HG03342 (cell line): Measurements from ENCODE around the gene TNKS1BP1.

Experiments used
- ATAC-seq: cut with Tn5 transposase; IDR thresholded peaks from one replicate; pipeline ENCODE4 v1.9.1; 2021; ENCODE audit warnings: mild to moderate bottlenecking, moderate library complexity; ENCODE audit not compliant: unreplicated experiment

Gene TNKS1BP1

DNA sequence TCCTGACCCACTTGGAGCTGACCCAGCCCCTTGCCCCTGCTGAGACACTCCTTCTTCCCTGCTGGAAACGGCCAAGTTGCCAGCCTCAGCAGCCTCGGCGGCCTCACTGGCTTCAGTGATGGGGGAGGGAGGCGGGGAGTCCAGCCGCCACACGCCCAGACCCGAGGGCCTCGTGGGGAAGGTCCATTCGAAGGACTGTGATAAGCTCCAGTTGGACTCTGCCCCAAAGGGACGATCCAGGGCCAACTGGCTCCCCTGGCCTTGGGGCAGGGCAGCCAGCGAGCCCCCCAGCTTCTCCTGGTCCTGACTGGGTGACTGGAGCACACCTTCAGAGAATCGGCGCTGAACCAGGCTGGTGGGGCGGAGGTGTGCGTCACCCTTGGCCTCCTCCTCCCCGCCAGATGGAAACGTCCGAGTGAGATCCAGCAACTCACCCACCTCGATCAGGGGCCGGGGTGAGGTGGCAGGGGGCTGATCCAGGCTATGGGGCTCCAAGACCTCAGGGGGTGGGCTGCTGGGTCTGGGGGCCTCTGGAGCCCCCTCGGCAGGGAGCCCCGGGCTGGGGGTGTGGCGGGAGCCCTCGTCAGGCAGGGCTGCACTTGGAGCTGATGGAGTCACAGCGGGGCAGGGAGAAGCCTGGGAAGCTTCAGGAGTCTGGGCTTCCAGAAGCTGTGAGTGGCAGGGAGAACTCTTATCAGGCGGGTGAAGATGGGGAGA, 11.5 kb downstream of the TNKS1BP1 start:
- ATAC-seq, result no peak

DNA sequence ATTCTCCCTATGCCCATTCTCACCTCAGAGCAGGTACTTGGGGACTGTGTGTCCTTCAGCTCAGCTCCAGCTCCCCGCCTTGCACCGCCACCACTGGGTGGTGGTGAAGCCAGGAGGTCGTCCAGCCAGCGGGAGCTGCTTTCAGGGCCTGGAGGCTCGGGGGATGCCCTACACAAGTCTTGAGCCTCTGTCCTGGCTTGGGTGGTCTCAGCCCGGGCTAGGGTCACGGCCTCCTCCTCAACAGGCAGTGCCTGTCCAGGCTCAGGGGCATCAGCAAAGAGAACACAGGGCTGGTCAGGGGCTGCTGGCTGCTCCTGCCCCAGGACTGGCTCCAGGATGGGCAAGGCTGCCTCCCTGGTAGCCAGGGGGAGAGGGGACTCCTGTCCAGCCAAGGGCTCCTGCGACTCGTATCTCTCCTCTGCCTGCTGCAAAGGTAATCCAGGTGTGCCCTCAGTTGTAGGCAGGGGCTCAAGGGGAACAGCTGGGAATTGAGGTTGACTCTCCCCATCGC, 12.2 kb downstream of the TNKS1BP1 start:
- no peak for ATAC-seq

GRCh38 chr11:57311109-57311936, 13.4 kb downstream of the TNKS1BP1 start:
- peak; percentile 94 for ATAC-seq

GRCh38 chr11:57310630-57311086, 14.1 kb downstream of the TNKS1BP1 start:
- ATAC-seq, result no peak

DNA sequence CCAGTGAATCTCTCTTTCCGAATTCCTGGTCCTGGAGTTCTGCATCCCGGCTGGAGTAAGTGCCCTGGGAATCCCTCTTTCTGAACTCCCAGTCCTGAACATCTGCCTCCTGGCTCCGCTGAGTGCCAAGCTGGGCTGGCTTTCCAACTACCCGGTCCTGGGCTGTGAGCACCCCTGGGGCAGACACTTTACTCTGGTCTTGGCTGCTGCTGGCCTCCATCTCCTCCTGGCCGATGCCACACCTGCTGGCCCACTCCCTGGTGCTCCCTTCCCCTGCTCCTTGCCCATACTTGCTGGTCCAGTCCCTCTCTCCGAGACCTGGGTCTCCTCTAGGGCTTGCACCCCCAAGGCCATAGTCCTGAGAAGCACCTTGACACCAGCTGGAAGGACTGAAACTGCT, 14.7 kb downstream of the TNKS1BP1 start:
- ATAC-seq, result no peak

DNA sequence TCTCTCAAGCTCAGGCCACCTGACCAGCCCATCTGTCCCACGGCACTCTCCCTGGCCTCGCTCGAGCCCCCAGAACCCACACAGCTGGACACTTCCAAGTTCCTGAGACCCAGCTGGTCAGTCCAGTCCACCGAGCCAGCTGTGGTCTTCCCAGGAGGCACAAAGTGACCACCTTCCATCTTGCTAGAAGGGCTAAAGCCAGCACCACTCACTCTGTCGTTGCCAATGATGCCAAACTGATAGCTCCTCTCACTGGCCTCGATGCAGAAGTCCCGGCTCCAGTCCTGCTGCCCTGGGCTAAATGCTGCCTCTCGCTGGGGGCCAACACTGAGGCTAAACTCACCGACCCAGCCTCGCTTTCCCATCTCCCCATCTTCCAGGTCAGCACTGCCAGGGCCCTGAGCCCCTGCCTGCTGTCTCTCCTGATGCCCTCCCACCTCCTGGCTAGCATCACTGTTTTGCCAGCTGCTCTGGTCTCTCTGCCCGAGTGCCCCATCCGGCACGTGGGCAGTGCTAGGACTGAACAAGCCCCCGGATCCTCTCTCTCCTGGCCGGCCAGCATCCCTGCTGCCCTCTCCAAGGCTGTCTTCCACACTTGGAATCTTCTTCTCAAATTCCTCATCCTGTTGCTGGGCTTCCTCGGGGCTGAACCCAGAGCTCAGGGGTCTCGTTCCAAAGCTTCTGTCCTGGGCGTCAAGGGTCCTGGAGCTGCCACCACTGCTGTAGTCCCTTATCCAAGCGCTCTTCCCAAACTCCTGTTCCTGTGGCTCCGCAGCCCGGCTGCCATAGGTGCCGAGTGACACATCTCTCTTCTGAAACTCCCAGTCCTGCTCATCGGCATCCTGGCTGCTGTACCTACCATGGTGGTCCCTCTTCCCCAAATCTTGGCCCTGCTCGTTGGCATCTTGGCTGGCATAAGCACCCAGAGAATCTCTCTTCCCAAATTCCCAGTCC, 15.4 kb downstream of the TNKS1BP1 start:
- ATAC-seq, result no peak

GRCh38 chr11:57308426-57309060, 16.2 kb downstream of the TNKS1BP1 start:
- ATAC-seq, result no peak

GRCh38 chr11:57307666-57308270, 17.0 kb downstream of the TNKS1BP1 start:
- no peak for ATAC-seq

DNA sequence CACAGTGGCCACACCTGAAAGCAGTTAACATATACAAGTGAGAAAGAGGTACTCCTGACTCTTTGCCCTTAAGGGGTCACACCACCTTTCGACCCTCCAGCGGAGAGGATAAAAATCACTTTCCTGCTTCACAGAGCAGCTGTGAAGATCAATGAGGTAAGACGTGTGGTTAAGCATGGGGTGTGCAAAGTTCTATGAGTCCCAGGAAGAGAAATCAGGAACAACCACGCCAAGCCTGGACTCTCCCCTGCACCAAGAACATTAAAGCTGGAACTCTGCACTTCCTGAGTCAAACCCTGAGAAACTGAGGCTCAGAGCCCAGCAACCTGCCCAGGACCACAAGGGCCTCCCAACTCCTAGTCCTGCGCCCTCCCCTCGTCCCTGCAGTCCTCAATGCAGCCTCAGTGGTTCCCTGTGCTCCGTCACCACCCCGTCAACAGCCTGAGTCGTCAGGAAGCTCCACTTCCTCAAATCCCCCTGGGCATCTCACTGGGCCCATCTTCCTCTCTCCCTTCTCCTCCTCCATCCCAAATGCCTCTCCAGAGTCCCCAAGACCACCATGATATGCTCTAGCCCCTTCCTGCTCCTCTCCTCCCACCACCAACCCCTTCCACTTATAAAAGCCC, 17.7 kb downstream of the TNKS1BP1 start:
- no peak for ATAC-seq

GRCh38 chr11:57306161-57306876, 18.4 kb downstream of the TNKS1BP1 start:
- no peak for ATAC-seq

DNA sequence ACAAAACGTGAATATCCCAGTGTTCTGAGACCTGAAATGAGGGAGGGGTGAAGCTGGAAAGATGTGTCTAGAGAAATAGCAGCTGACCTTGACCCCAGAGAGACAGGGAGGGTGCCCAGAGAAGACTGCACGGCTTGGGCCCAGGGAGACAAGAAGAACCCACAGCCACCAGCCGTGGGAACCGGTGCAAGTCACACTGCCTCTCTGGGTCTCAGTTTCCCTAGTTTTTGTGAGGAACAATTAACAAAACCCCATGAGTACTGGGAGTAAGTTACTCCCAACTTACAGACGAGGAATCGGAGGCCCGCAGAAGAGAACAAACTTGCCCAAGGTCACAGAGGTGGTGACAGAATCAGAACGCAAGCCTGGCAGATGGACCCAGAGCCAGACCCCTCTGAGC, 19.2 kb downstream of the TNKS1BP1 start:
- ATAC-seq, result no peak

GRCh38 chr11:57303990-57304579, 20.7 kb downstream of the TNKS1BP1 start:
- ATAC-seq, result no peak

- no peak for ATAC-seq
Measured at GRCh38 chr11:57303280-57303989, 21.3 kb downstream of the TNKS1BP1 start.

DNA sequence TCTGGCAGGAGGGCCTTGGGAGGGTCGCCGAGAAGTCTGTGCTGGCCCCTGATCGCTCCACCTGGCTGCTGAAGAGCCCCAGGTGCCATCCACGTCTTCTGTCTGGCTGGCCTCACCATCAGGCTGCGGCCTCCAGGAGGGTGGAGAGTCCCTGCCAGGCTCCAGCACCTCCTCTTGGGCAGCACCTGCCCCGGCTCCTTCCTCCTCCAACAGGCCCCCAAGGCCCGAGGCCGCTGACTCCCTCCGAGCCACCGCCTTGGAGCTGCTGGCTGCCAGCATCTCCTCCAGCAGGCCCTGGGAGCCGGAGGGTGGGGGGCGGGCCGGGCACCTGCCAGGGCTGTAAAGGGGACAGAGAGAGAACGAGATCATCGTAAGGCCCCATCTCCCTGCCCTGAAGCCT, 22.3 kb downstream of the TNKS1BP1 start:
- ATAC-seq, result no peak

- no peak for ATAC-seq
Measured at GRCh38 chr11:57301711-57302423, 22.9 kb downstream of the TNKS1BP1 start.

- ATAC-seq, result no peak
Measured at GRCh38 chr11:57300785-57301184, 24.0 kb downstream of the TNKS1BP1 start.

DNA sequence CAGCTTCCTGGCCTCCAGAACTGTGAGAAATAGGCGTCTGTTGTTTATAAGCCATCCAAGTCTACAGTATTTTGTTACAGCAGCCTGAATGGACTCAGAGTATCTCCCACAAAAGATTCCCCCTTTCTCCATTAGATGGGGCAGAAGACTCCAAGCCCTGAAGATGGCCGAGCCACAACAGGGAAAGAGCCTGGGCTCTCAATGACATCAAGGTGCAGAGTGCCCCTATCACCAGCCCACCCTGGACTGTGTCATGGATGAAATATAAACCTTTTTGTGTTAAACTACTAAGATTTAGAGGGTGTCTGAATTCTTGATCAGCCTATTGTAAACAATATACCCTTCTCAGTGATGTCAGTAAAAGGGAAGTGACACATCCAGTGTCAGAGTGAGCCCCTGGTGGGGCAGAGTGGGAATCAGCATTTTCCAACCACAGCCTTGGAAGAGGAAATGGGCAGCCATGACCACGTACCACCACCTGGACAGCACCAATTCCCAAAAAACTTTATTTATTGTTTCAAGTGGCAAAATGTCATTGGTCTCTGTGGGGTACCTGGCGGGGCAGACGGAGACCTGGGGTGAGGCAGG, 25.5 kb downstream of the TNKS1BP1 start:
- ATAC-seq, result no peak
